GM12878 (cell line): ENCODE results near the gene LSP1. TPM values are rescaled to one million over a fixed set of nuclear protein-coding genes. Genes with fewer than 3 reads are reported as not detected.

Experiments
- ATAC-seq: fragments of 200-7000 bp; cut with Tn5 transposase; 3 replicates; pipeline ENCODE4 v1.9.1; 2020; ENCODE audit warnings: mild to moderate bottlenecking, moderate library complexity
- BruUV-seq: library from RNA; stranded (reverse); fragments of 400-500 nt; replicated peaks from 2 replicates; lab custom pipeline; 2021; lab: Mats Ljungman, UMichigan
- CTCF ChIA-PET: fragments of 300-600 bp; sonication (Branson Sonifier 250); formaldehyde crosslinking; extraction: SDS; loops from one replicate; lab custom pipeline; 2021; ENCODE audit warnings: inconsistent platforms; lab: Yijun Ruan, JAX
- POLR2A ChIA-PET: fragments of 350-600 bp; formaldehyde crosslinking; extraction: SDS; loops from one replicate; lab custom pipeline; 2021; ENCODE audit warnings: inconsistent platforms; lab: Charles Lee
- RAD21 ChIA-PET: fragments of 300-600 bp; sonication (Branson Sonifier 250); formaldehyde crosslinking; loops from one replicate; lab custom pipeline; 2023; ENCODE audit warnings: antibody characterized with exemption; ENCODE audit not compliant: unreplicated experiment; lab: Charles Lee
- SMC1A ChIA-PET: fragments of 300-600 bp; sonication (Branson Sonifier 250); formaldehyde crosslinking; loops from one replicate; lab custom pipeline; 2023; ENCODE audit not compliant: unreplicated experiment, uncharacterized antibody; lab: Charles Lee
- DNase-seq: peaks from one replicate; pipeline ENCODE4 v3.0.0-alpha.2; 2011; ENCODE audit warnings: low read depth, low spot score
- FAIRE-seq: peaks from 3 replicates; lab custom pipeline; 2011; peaks lifted over from hg19 to GRCh38; lab: Jason Lieb, UNC
- H2AFZ ChIP-seq: 2 replicates; pipeline ENCODE4 v1.6.0; 2011; ENCODE audit warnings: low read depth, low read length, control low read depth; ENCODE audit not compliant: control insufficient read depth
- H3K27ac ChIP-seq: 2 replicates; pipeline ENCODE4 v1.5.1; 2011; ENCODE audit warnings: control low read depth; ENCODE audit not compliant: control insufficient read depth, insufficient read depth
- H3K27me3 ChIP-seq, 2 experiments: replicated peaks in 1 of 2; 2 replicates each; pipeline versions ENCODE4 v1.6.0 to v1.6.1; 2011; ENCODE audit warnings: low read length in 1 of 2; ENCODE audit not compliant: control insufficient read depth in 2 of 2, insufficient read depth in 2 of 2
- H3K36me3 ChIP-seq, 2 experiments: 2 replicates each; pipeline ENCODE4 v1.5.1; 2011; ENCODE audit warnings: low read length in 1 of 2; ENCODE audit not compliant: control insufficient read depth in 2 of 2, insufficient read depth in 2 of 2
- H3K4me1 ChIP-seq: 2 replicates; pipeline ENCODE4 v1.6.1; 2011; ENCODE audit warnings: mild to moderate bottlenecking, low read length, moderate library complexity, mixed read lengths; ENCODE audit not compliant: control insufficient read depth, insufficient read depth
- H3K4me2 ChIP-seq: 2 replicates; pipeline ENCODE4 v1.6.0; 2011; ENCODE audit warnings: control low read depth; ENCODE audit not compliant: control insufficient read depth, insufficient read depth
- H3K4me3 ChIP-seq: fragments of 200-600 bp; sonication (generic); 2 replicates; pipeline ENCODE4 v1.5.1; 2016
- H3K79me2 ChIP-seq: 2 replicates; pipeline ENCODE4 v1.6.0; 2011; ENCODE audit warnings: low read length; ENCODE audit not compliant: control insufficient read depth, insufficient read depth
- H3K9ac ChIP-seq: 2 replicates; pipeline ENCODE4 v1.8.0; 2011; ENCODE audit warnings: low read length, control low read depth, mixed read lengths; ENCODE audit not compliant: control insufficient read depth, insufficient read depth
- H3K9me3 ChIP-seq: replicated peaks from 3 replicates; pipeline ENCODE4 v1.5.1; 2011; ENCODE audit warnings: mild to moderate bottlenecking, low read length; ENCODE audit not compliant: control insufficient read depth, insufficient read depth
- H4K20me1 ChIP-seq: 2 replicates; pipeline ENCODE4 v1.6.0; 2011; ENCODE audit not compliant: control insufficient read depth, insufficient read depth
- RAD51 ChIP-seq: fragments of 450-650 bp; IDR thresholded peaks from 2 replicates; pipeline ENCODE4 v1.6.1; 2016; ENCODE audit warnings: moderate library complexity, mild to moderate bottlenecking, inconsistent platforms
- SPI1 ChIP-seq: IDR thresholded peaks from 2 replicates; pipeline ENCODE4 v1.6.1; 2011; ENCODE audit warnings: low read depth, mild to moderate bottlenecking, low read length, moderate library complexity, borderline replicate concordance; ENCODE audit not compliant: insufficient read depth
- YY1 ChIP-seq: IDR thresholded peaks from 2 replicates; pipeline ENCODE4 v1.6.1; 2011; ENCODE audit warnings: low read depth, mild to moderate bottlenecking, low read length
- whole genome bisulfite sequencing: methylation state at CpG from one replicate; pipeline ENCODE4 v1.1.6; 2016; ENCODE audit warnings: low lambda C conversion rate; ENCODE audit not compliant: insufficient replicate concordance, insufficient coverage; ENCODE audit errors: missing lambda C conversion rate; 5-methylcytosine and 5-hydroxymethylcytosine counted together
- in situ Hi-C: fragments of 300-500 bp; cut with MboI; formaldehyde crosslinking; loops from 9 replicates; pipeline ENCODE4 v1.14.3; 2018; ENCODE audit warnings: mixed read lengths
- intact Hi-C: fragments of 100-400 bp; cut with micrococcal nuclease; formaldehyde crosslinking; loops from one replicate; pipeline ENCODE4 v1.14.2; 2022; ENCODE audit not compliant: unreplicated experiment
- polyA plus RNA-seq, 11 experiments: library from polyadenylated mRNA; depleted of rRNA in 4 of 11; unstranded in 6 of 11; stranded (reverse) in 5 of 11; fragments of >200 nt; fragmentation: Nextera tagmentation in 4 of 11; fragmentation: Illumina TruSeq in 1 of 11; extraction: Ambion mirVana in 4 of 11; extraction: Trizol in 1 of 11; gene quantifications; 1 replicate in 1 of 11; 2 replicates in 10 of 11; pipeline versions ENCODE4 v1.2.1 to v1.2.3, GENCODE V29; 2011 to 2016; ENCODE audit warnings: inconsistent platforms in 2 of 11, missing spikeins in 2 of 11, low read depth in 1 of 11
- total RNA-seq, 4 experiments: library from RNA; depleted of rRNA in 3 of 4; stranded (reverse); fragments of >200 nt in 3 of 4; fragmentation: Illumina TruSeq in 1 of 4; extraction: Trizol in 1 of 4; gene quantifications; 2 replicates each; pipeline versions ENCODE4 v1.2.1 to v1.2.3, GENCODE V29; 2013 to 2021
- TF ChIP-seq, protein P1 (sequence below): fragments of 450-650 bp; IDR thresholded peaks from 2 replicates; pipeline ENCODE4 v1.6.1; 2016; ENCODE audit warnings: mild to moderate bottlenecking, moderate library complexity, borderline replicate concordance

Gene LSP1
- total and polyA plus RNA-seq, 10 of the 15 experiments (the other 5 are each of a cell fraction or from before 2014, with no cell fraction given) = 19.2 to 488 (median 369) TPM

DNA sequence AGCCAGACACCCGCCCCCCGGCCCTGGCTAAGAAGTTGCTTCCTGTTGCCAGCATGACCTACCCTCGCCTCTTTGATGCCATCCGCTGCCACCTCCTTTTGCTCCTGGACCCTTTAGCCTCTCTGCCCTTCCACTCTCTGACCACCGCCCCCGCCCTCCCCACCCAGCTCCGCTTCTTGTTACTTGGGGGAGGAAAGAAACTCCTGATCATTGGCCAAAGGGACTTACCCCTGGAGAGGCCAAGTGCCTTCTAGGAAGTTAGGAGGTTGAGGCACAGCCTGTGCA, 38.9 kb downstream of the LSP1 start, which contains the start of gene PRR33 (continued):
- TF ChIP-seq SPI1 (no peak), RAD51 (no peak)

DNA sequence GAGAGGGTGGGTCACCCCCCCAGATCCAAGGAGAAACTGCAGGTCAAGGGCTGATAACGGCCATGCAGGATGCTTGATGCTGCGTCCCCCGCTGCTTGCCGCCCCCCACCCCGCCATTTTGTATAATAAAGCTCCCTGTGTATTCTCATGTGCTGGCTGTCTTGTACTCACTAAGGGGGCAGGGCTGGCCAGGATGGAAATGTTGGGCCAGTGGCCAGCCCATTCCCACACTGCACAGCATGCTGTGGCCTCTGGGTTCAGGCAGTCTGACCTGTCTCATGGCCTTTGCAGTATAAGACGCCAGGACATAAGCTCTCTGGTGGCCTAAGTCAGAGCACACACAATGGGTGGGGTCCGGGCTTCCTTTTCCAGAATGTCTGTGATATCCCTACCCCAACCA, 39.2 kb downstream of the LSP1 start:
- POLR2A ChIA-PET = no interaction called here
- no peaks in the 10 kb centered on the region; a peak in 1 of 4 replicates for H3K27me3 ChIP-seq
- 93% methylated on average over 7 of the region's 7 CpGs for WGBS
- in situ Hi-C loops (no loop called here), intact Hi-C loops (no loop called here)
- no peak overlapping the region for H3K9ac ChIP-seq
- no peaks in the 10 kb centered on the region for H4K20me1 ChIP-seq
- CTCF ChIA-PET = interaction anchor here (0.7 kb wide), 1 partner anchor 413 kb away, joined by 3 read pairs; no protein-coding TSS in a partner anchor
- no peak overlapping the region for H2AFZ ChIP-seq
- ATAC-seq (peak; percentile 8; the same call in 1 of the 3 replicates), FAIRE-seq (no peak), DNase-seq (no peak)
- no peaks in the 10 kb centered on the region for H3K4me1 ChIP-seq
- SMC1A ChIA-PET = no interaction called here
- no peak overlapping the region for H3K4me3 ChIP-seq
- no peaks in the 10 kb centered on the region for H3K9me3 ChIP-seq
- RAD21 ChIA-PET = no interaction called here
- BruUV-seq = TSS peak; percentile 69
- H3K79me2 ChIP-seq = no peaks in the 10 kb centered on the region
- peaks cover 12 to 21% of the 10 kb centered on the region in 2 experiments; a peak in 3 of 4 replicates for H3K36me3 ChIP-seq
- H3K4me2 ChIP-seq = no peak overlapping the region
- TF ChIP-seq YY1 = 0 out of 2 replicates have a peak, but pooled peaks have one; percentile 11
- TF ChIP-seq, protein P1, sequence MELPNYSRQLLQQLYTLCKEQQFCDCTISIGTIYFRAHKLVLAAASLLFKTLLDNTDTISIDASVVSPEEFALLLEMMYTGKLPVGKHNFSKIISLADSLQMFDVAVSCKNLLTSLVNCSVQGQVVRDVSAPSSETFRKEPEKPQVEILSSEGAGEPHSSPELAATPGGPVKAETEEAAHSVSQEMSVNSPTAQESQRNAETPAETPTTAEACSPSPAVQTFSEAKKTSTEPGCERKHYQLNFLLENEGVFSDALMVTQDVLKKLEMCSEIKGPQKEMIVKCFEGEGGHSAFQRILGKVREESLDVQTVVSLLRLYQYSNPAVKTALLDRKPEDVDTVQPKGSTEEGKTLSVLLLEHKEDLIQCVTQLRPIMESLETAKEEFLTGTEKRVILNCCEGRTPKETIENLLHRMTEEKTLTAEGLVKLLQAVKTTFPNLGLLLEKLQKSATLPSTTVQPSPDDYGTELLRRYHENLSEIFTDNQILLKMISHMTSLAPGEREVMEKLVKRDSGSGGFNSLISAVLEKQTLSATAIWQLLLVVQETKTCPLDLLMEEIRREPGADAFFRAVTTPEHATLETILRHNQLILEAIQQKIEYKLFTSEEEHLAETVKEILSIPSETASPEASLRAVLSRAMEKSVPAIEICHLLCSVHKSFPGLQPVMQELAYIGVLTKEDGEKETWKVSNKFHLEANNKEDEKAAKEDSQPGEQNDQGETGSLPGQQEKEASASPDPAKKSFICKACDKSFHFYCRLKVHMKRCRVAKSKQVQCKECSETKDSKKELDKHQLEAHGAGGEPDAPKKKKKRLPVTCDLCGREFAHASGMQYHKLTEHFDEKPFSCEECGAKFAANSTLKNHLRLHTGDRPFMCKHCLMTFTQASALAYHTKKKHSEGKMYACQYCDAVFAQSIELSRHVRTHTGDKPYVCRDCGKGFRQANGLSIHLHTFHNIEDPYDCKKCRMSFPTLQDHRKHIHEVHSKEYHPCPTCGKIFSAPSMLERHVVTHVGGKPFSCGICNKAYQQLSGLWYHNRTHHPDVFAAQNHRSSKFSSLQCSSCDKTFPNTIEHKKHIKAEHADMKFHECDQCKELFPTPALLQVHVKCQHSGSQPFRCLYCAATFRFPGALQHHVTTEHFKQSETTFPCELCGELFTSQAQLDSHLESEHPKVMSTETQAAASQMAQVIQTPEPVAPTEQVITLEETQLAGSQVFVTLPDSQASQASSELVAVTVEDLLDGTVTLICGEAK = no peak
- no peak overlapping the region for H3K27ac ChIP-seq
